Fibroblast of villous mesenchyme (primary cell): ENCODE results near the gene TTLL8. TPM values are rescaled to one million over a fixed set of nuclear protein-coding genes. Genes with fewer than 3 reads are reported as not detected.

ENCODE experiments used
- DNase-seq: peaks from one replicate; pipeline ENCODE4 v3.0.0-alpha.2; 2010; ENCODE audit warnings: low read depth
- H3K4me3 ChIP-seq: 2 replicates; pipeline ENCODE4 v1.5.1; 2011; ENCODE audit warnings: low read depth, mild to moderate bottlenecking, low read length
- total RNA-seq: library from RNA; depleted of rRNA; stranded (reverse); fragments of >200 nt; gene quantifications from 2 replicates; pipeline ENCODE4 v1.2.3, GENCODE V29; 2012
- TF ChIP-seq, protein P1 (sequence below): IDR thresholded peaks from 2 replicates; pipeline ENCODE4 v1.5.1; 2012; ENCODE audit warnings: low read depth, mild to moderate bottlenecking, low read length; ENCODE audit not compliant: insufficient read depth

Gene TTLL8
- total RNA-seq, 1 donor, result not detected

DNA sequence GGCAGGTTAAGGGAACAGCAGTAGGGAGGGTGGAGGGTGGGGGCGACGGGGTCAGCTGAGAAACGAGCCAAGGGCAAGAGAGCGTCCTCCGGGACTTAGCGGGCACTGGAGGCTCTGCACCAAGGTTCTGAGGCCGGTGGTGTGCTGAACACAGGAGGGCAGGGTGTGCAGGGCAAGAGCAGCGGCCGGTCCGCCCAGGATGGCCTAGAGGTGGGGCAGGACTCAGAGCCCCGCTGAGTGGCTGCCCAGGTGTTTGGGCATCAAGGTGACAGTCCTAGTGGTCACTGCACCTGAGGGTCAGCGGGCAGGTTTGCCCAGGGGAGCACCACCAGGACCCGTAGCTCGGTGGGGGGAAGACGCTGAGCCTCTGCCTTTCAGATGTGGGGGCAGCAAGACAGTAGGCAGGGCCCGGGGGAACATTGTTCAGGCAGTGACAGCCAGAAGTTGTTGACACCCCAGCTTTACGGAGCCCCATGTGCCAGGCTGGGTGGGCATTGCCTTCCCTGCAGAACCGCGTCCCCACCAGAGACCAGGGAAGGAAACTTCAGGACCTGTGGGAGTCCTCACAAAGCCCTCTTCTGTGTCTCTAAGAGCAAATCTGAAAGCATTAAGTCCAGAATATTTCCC lies 4.5 kb upstream of the TTLL8 start:
- TF ChIP-seq, protein P1, sequence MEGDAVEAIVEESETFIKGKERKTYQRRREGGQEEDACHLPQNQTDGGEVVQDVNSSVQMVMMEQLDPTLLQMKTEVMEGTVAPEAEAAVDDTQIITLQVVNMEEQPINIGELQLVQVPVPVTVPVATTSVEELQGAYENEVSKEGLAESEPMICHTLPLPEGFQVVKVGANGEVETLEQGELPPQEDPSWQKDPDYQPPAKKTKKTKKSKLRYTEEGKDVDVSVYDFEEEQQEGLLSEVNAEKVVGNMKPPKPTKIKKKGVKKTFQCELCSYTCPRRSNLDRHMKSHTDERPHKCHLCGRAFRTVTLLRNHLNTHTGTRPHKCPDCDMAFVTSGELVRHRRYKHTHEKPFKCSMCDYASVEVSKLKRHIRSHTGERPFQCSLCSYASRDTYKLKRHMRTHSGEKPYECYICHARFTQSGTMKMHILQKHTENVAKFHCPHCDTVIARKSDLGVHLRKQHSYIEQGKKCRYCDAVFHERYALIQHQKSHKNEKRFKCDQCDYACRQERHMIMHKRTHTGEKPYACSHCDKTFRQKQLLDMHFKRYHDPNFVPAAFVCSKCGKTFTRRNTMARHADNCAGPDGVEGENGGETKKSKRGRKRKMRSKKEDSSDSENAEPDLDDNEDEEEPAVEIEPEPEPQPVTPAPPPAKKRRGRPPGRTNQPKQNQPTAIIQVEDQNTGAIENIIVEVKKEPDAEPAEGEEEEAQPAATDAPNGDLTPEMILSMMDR, result no peak
- no peak for DNase-seq
- H3K4me3 ChIP-seq, result no peak overlapping the region

- DNase-seq, result no peak
- H3K4me3 ChIP-seq, result no peak overlapping the region
- TF ChIP-seq, protein P1, result no peak
These were observed 3.8 kb upstream of the TTLL8 start for GRCh38 chr22:50061824-50062355.

DNA sequence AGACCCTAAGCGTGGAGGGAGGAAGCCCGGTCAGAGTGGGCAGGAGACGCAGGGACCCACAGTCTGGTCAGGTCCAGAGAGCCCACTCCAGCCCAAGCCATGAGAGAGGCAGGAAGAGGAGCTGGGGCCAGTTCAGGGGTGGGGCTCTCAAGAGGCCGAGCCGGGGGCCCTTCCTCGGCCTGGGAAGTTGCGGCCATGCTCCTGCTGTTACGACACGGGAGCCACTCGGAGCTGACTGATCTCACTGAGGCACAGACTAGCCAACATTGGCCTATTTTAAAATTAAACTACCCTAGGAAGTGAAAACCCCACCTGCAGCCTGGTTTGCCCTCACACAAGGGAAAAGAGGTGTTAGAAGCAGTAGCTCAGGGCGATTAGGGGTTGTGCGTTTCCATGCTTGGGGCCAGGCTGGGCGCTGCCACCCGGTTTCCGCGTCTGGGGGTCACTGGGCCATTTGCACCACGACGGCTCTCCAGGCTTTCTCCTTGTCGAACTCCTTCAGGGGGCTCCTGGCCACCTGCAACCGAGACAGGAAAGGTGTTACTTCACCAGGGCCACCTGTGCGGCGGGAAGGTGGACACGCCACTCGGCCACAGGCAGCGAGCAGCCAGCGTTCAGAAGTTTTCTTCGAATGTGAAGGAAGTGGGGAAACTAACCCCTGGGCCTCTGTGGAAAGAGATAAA lies 3.2 kb upstream of the TTLL8 start:
- H3K4me3 ChIP-seq, result no peak overlapping the region
- TF ChIP-seq, protein P1, result no peak
- DNase-seq, result no peak

DNA sequence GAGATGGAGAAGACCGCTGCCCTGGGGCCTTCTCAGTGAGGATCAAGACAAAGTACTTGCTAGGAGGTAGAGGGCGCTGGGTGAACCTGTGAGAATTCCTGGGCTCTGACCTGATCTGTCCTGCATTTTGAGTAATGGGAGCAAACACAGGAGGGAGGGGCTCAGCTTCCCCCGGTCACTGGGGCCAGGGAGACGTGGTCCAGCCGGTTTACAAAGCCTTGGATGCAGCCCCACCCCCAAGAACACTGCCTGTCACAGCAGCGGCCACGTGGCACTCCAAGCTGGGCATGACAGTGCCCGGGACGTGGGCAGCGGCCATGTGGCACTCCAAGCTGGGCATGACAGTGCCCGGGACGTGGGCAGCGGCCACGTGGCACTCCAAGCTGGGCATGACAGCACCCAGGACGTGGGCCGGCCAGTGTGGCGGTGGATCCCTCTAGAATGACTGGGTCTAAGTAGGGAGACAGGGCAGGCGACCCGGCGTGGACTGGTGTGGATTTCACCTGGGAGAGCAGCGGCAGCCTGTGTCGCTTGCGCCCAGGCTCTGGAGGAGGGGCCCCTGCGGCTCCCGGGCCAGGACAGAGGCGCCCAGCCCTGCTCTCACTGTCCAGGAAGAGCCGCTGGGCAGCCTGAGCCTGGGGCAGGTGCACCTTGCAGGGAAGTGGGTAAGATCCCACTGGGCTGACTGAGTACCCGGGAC lies 2.5 kb upstream of the TTLL8 start:
- no peak for DNase-seq
- TF ChIP-seq, protein P1, result no peak
- no peak overlapping the region for H3K4me3 ChIP-seq

DNA sequence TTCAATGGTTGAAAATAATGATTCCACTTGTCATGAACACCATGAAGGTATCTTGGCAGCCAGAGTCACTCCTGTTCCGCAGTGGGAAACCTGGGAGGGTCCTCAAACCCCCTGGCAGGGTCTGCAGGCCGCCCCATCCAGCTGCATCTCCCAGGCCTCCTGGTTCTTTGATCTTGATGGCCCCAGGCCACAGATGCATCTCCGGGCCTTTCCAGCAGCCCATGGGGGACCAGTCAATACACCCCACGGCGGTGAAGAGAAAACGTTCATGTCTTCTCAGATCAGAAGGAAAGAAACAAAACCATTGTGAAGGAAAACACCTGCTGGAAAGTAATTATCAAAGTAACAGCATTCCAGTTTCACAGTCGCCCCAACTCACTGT lies 1.8 kb upstream of the TTLL8 start:
- TF ChIP-seq, protein P1, result no peak
- no peak overlapping the region for H3K4me3 ChIP-seq
- no peak for DNase-seq

GRCh38 chr22:50058906-50059880 lies 1.1 kb upstream of the TTLL8 start:
- H3K4me3 ChIP-seq, result peak overlapping the region; percentile 2
- TF ChIP-seq, protein P1, result no peak
- DNase-seq, result peak; percentile 68
